Measurements from ENCODE around the gene ADGRE1.

The ADGRE1 gene

GRCh38 chr19:6925801-6926751 lies 38.7 kb downstream of the ADGRE1 start:
- no peak overlapping the region for H2AFZ ChIP-seq (ENCODE audit: low read length)

GRCh38 chr19:6930190-6930589 lies 42.8 kb downstream of the ADGRE1 start:
- no peaks in the 10 kb centered on the region for H3K9me3 ChIP-seq (ENCODE audit: low read length)
- H4K20me1 ChIP-seq (ENCODE audit: insufficient read depth, low read length) = no peaks in the 10 kb centered on the region
- no peak for TF ChIP-seq CTCF (IDR thresholded peaks at IDR 0.05; ENCODE audit: low read length)
- TF ChIP-seq EZH2 (IDR thresholded peaks at IDR 0.05; ENCODE audit: borderline replicate concordance, low read length) = no peak

More at GRCh38 chr19:6925801-6926751, 38.7 kb downstream of the ADGRE1 start:
- H3K9me3 ChIP-seq (ENCODE audit: low read length) = no peaks in the 10 kb centered on the region
- no peaks in the 10 kb centered on the region for H3K27me3 ChIP-seq (ENCODE audit: insufficient read depth, low read length)
- H3K4me1 ChIP-seq (ENCODE audit: insufficient read depth, low read length, severe bottlenecking) = no peaks in the 10 kb centered on the region
- TF ChIP-seq EZH2 (IDR thresholded peaks at IDR 0.05; ENCODE audit: borderline replicate concordance, low read length) (no peak), CTCF (IDR thresholded peaks at IDR 0.05; ENCODE audit: low read length) (peak; percentile 35; the same call in 1 of the 2 replicates)
- no peak overlapping the region for H3K4me2 ChIP-seq (ENCODE audit: low read length)
- H3K9me2 ChIP-seq (ENCODE audit: low read depth, low read length) = no peaks in the 10 kb centered on the region
- H3K79me2 ChIP-seq (ENCODE audit: insufficient read depth, low read length) = no peaks in the 10 kb centered on the region
- no peaks in the 10 kb centered on the region; the same call in 1 of the 2 replicates for H3K36me3 ChIP-seq (ENCODE audit: insufficient read depth, low read length)
- no peaks in the 10 kb centered on the region for H4K20me1 ChIP-seq (ENCODE audit: insufficient read depth, low read length)
- no peaks in the 10 kb centered on the region for H3F3A ChIP-seq (ENCODE audit: insufficient read depth, low read length)
- H3K4me3 ChIP-seq (ENCODE audit: low read depth, low read length, poor library complexity, severe bottlenecking) = no peak overlapping the region
- no peak overlapping the region for H3K27ac ChIP-seq (ENCODE audit: low read depth, low read length, poor library complexity, severe bottlenecking)
- no peak overlapping the region for H3K9ac ChIP-seq (ENCODE audit: low read length)

GRCh38 chr19:6935069-6935468 lies 47.7 kb downstream of the ADGRE1 start:
- no peaks in the 10 kb centered on the region for H3K4me1 ChIP-seq (ENCODE audit: insufficient read depth, low read length, severe bottlenecking)
- no peak overlapping the region for H3K4me2 ChIP-seq (ENCODE audit: low read length)
- H3K9me2 ChIP-seq (ENCODE audit: low read depth, low read length) = no peaks in the 10 kb centered on the region
- H3K36me3 ChIP-seq (ENCODE audit: insufficient read depth, low read length) = no peaks in the 10 kb centered on the region
- no peak for TF ChIP-seq CTCF (IDR thresholded peaks at IDR 0.05; ENCODE audit: low read length)
- no peak for TF ChIP-seq EZH2 (IDR thresholded peaks at IDR 0.05; ENCODE audit: borderline replicate concordance, low read length)
- no peak overlapping the region for H3K4me3 ChIP-seq (ENCODE audit: low read depth, low read length, poor library complexity, severe bottlenecking)
- no peaks in the 10 kb centered on the region for H3K9me3 ChIP-seq (ENCODE audit: low read length)
- no peaks in the 10 kb centered on the region for H3K79me2 ChIP-seq (ENCODE audit: insufficient read depth, low read length)
- H2AFZ ChIP-seq (ENCODE audit: low read length) = no peak overlapping the region
- no peaks in the 10 kb centered on the region; the same call in 1 of the 2 replicates for H3K27me3 ChIP-seq (ENCODE audit: insufficient read depth, low read length)
- no peak overlapping the region for H3K27ac ChIP-seq (ENCODE audit: low read depth, low read length, poor library complexity, severe bottlenecking)
- H3F3A ChIP-seq (ENCODE audit: insufficient read depth, low read length) = no peaks in the 10 kb centered on the region
- no peak overlapping the region for H3K9ac ChIP-seq (ENCODE audit: low read length)
- no peaks in the 10 kb centered on the region for H4K20me1 ChIP-seq (ENCODE audit: insufficient read depth, low read length)

More at GRCh38 chr19:6930190-6930589, 42.8 kb downstream of the ADGRE1 start:
- Histone ChIP-seq H3K79me2 (ENCODE audit: insufficient read depth, low read length) (no peaks in the 10 kb centered on the region), H3K27me3 (ENCODE audit: insufficient read depth, low read length) (no peaks in the 10 kb centered on the region), H3K9ac (ENCODE audit: low read length) (no peak overlapping the region), H3K36me3 (ENCODE audit: insufficient read depth, low read length) (no peaks in the 10 kb centered on the region; the same call in 1 of the 2 replicates), H3K9me2 (ENCODE audit: low read depth, low read length) (no peaks in the 10 kb centered on the region), H3K4me1 (ENCODE audit: insufficient read depth, low read length, severe bottlenecking) (no peaks in the 10 kb centered on the region), H2AFZ (ENCODE audit: low read length) (no peak overlapping the region), H3F3A (ENCODE audit: insufficient read depth, low read length) (no peaks in the 10 kb centered on the region), H3K4me3 (ENCODE audit: low read depth, low read length, poor library complexity, severe bottlenecking) (no peak overlapping the region), H3K4me2 (ENCODE audit: low read length) (no peak overlapping the region), H3K27ac (ENCODE audit: low read depth, low read length, poor library complexity, severe bottlenecking) (no peak overlapping the region)
